ENCODE measurements around the gene RARB. TPM values are rescaled to one million over a fixed set of nuclear protein-coding genes. Genes with fewer than 3 reads are reported as not detected.

The RARB gene
- total RNA-seq, 1 donor from 2014 or later, result not detected

GRCh38 chr3:25495304-25495703 lies 67.2 kb downstream of the RARB start:
- no peak overlapping the region for H3K4me3 Mint-ChIP-seq (ENCODE audit: unreplicated experiment)
- H3K27me3 Mint-ChIP-seq (ENCODE audit: unreplicated experiment), result no peaks in the 10 kb centered on the region
- peaks cover 10% of the 10 kb centered on the region for H3K36me3 Mint-ChIP-seq (ENCODE audit: low read depth, unreplicated experiment)
- H3K4me1 Mint-ChIP-seq (ENCODE audit: unreplicated experiment), result no peaks in the 10 kb centered on the region
- no peak for DNase-seq (ENCODE audit: low spot score)
- TF ChIP-seq CTCF (IDR thresholded peaks at IDR 0.05; ENCODE audit: unreplicated experiment), result no peak
- H3K27ac Mint-ChIP-seq (ENCODE audit: unreplicated experiment), result no peak overlapping the region
- H3K9me3 Mint-ChIP-seq (ENCODE audit: unreplicated experiment), result no peaks in the 10 kb centered on the region

- Mint-ChIP-seq H3K4me1 (ENCODE audit: unreplicated experiment) (no peaks in the 10 kb centered on the region), H3K27me3 (ENCODE audit: unreplicated experiment) (no peaks in the 10 kb centered on the region)
Measured at GRCh38 chr3:25495726-25496253, 67.7 kb downstream of the RARB start.

GRCh38 chr3:25497096-25497495 lies 69.0 kb downstream of the RARB start:
- Mint-ChIP-seq H3K4me1 (ENCODE audit: unreplicated experiment) (no peaks in the 10 kb centered on the region), H3K27ac (ENCODE audit: unreplicated experiment) (no peak overlapping the region), H3K27me3 (ENCODE audit: unreplicated experiment) (no peaks in the 10 kb centered on the region), H3K9me3 (ENCODE audit: unreplicated experiment) (no peaks in the 10 kb centered on the region), H3K36me3 (ENCODE audit: low read depth, unreplicated experiment) (peaks cover 10% of the 10 kb centered on the region), H3K4me3 (ENCODE audit: unreplicated experiment) (no peak overlapping the region)
- no peak for TF ChIP-seq CTCF (IDR thresholded peaks at IDR 0.05; ENCODE audit: unreplicated experiment)
- no peak for DNase-seq (ENCODE audit: low spot score)

More at GRCh38 chr3:25495726-25496253, 67.7 kb downstream of the RARB start:
- no peak for DNase-seq (ENCODE audit: low spot score)
- TF ChIP-seq CTCF (IDR thresholded peaks at IDR 0.05; ENCODE audit: unreplicated experiment), result no peak
- Mint-ChIP-seq H3K9me3 (ENCODE audit: unreplicated experiment) (no peaks in the 10 kb centered on the region), H3K27ac (ENCODE audit: unreplicated experiment) (no peak overlapping the region), H3K36me3 (ENCODE audit: low read depth, unreplicated experiment) (peaks cover 10% of the 10 kb centered on the region), H3K4me3 (ENCODE audit: unreplicated experiment) (no peak overlapping the region)

GRCh38 chr3:25500706-25501210 lies 72.7 kb downstream of the RARB start:
- Mint-ChIP-seq H3K36me3 (ENCODE audit: low read depth, unreplicated experiment) (no peaks in the 10 kb centered on the region), H3K27ac (ENCODE audit: unreplicated experiment) (no peak overlapping the region), H3K27me3 (ENCODE audit: unreplicated experiment) (no peaks in the 10 kb centered on the region), H3K4me1 (ENCODE audit: unreplicated experiment) (peaks cover 9% of the 10 kb centered on the region), H3K9me3 (ENCODE audit: unreplicated experiment) (no peaks in the 10 kb centered on the region), H3K4me3 (ENCODE audit: unreplicated experiment) (no peak overlapping the region)
- TF ChIP-seq CTCF (IDR thresholded peaks at IDR 0.05; ENCODE audit: unreplicated experiment), result no peak
- DNase-seq (ENCODE audit: low spot score), result no peak

- TF ChIP-seq CTCF (IDR thresholded peaks at IDR 0.05; ENCODE audit: unreplicated experiment), result no peak
- Mint-ChIP-seq H3K27ac (ENCODE audit: unreplicated experiment) (no peak overlapping the region), H3K4me3 (ENCODE audit: unreplicated experiment) (no peak overlapping the region), H3K4me1 (ENCODE audit: unreplicated experiment) (peaks cover 9% of the 10 kb centered on the region), H3K9me3 (ENCODE audit: unreplicated experiment) (no peaks in the 10 kb centered on the region), H3K36me3 (ENCODE audit: low read depth, unreplicated experiment) (no peaks in the 10 kb centered on the region), H3K27me3 (ENCODE audit: unreplicated experiment) (peaks cover 3% of the 10 kb centered on the region)
- DNase-seq (ENCODE audit: low spot score), result no peak
Measured at GRCh38 chr3:25502233-25502632, 74.2 kb downstream of the RARB start.

Data from endothelial cell (in vitro differentiated cells).